Fibroblast of lung (primary cell): ENCODE measurements around the gene ICAM2. TPM values are rescaled to one million over a fixed set of nuclear protein-coding genes. Genes with fewer than 3 reads are reported as not detected.

Experiments
- DNase-seq, 2 donors: peaks; one replicate each; pipeline versions ENCODE4 v3.0.0 to v3.0.0-alpha.2; 2010; ENCODE audit warnings: low read depth in 2 of 2
- H2AFZ ChIP-seq: 2 replicates; pipeline ENCODE4 v1.5.1; 2012; ENCODE audit warnings: low read length, control low read depth, inconsistent platforms
- H3K27ac ChIP-seq: 2 replicates; pipeline ENCODE4 v1.5.1; 2011; ENCODE audit warnings: low read length, control low read depth; ENCODE audit not compliant: insufficient read depth
- H3K27me3 ChIP-seq: 2 replicates; pipeline ENCODE4 v1.5.1; 2011; ENCODE audit warnings: mild to moderate bottlenecking, low read length; ENCODE audit not compliant: control insufficient read depth, insufficient read depth
- H3K36me3 ChIP-seq: 2 replicates; pipeline ENCODE4 v1.5.1; 2011; ENCODE audit warnings: low read length; ENCODE audit not compliant: control insufficient read depth, insufficient read depth
- H3K4me1 ChIP-seq: 2 replicates; pipeline ENCODE4 v1.5.1; 2011; ENCODE audit warnings: low read length; ENCODE audit not compliant: control insufficient read depth, insufficient read depth; ENCODE audit errors: extremely low read depth
- H3K4me2 ChIP-seq: 2 replicates; pipeline ENCODE4 v1.5.1; 2011; ENCODE audit warnings: low read length, control low read depth; ENCODE audit not compliant: insufficient read depth; ENCODE audit errors: extremely low read depth
- H3K4me3 ChIP-seq, 4 experiments: fragments of 200-600 bp in 1 of 4; sonication (generic) in 1 of 4; replicated peaks in 1 of 4; 2 replicates each; pipeline ENCODE4 v1.5.1; 2011 to 2016; ENCODE audit warnings: low read length in 4 of 4, low read depth in 3 of 4, mild to moderate bottlenecking in 3 of 4, control low read depth in 2 of 4, inconsistent platforms in 1 of 4, mixed read lengths in 1 of 4; ENCODE audit not compliant: insufficient read depth in 1 of 4; ENCODE audit errors: control extremely low read depth in 1 of 4
- H3K79me2 ChIP-seq: 2 replicates; pipeline ENCODE4 v1.5.1; 2012; ENCODE audit warnings: mild to moderate bottlenecking, low read length, inconsistent platforms; ENCODE audit not compliant: control insufficient read depth, insufficient read depth
- H3K9ac ChIP-seq: 2 replicates; pipeline ENCODE4 v1.5.1; 2011; ENCODE audit warnings: mild to moderate bottlenecking, low read length, control low read depth; ENCODE audit not compliant: insufficient read depth
- H3K9me3 ChIP-seq: 2 replicates; pipeline ENCODE4 v1.5.1; 2012; ENCODE audit warnings: low read depth, low read length; ENCODE audit not compliant: control insufficient read depth, insufficient read depth
- H4K20me1 ChIP-seq: 2 replicates; pipeline ENCODE4 v1.5.1; 2011; ENCODE audit warnings: low read length; ENCODE audit not compliant: control insufficient read depth, insufficient read depth; ENCODE audit errors: extremely low read depth
- EZH2 ChIP-seq: IDR thresholded peaks from 2 replicates; pipeline ENCODE4 v1.5.1; 2012; ENCODE audit warnings: low read length, control low read depth, mild to moderate bottlenecking; ENCODE audit errors: missing control alignments
- polyA plus RNA-seq, 2 donors: library from polyadenylated mRNA; depleted of rRNA in 1 of 2; stranded (reverse) in 1 of 2; unstranded in 1 of 2; fragments of >200 nt; gene quantifications; 2 replicates each; pipeline ENCODE4 v1.2.1, GENCODE V29; 2011 to 2012; ENCODE audit warnings: missing spikeins in 1 of 2
- total RNA-seq: library from RNA; depleted of rRNA; stranded (reverse); fragments of >200 nt; gene quantifications from 2 replicates; pipeline ENCODE4 v1.2.1, GENCODE V29; 2014
- TF ChIP-seq, protein P1 (sequence below), 2 donors: IDR thresholded peaks in 1 of 2; conservative IDR thresholded peaks in 1 of 2; 1 replicate in 1 of 2; 2 replicates in 1 of 2; pipeline ENCODE4 v1.5.1; 2011 to 2012; ENCODE audit warnings: low read length in 2 of 2, control low read depth in 1 of 2, inconsistent platforms in 1 of 2, low read depth in 1 of 2, mild to moderate bottlenecking in 1 of 2

ICAM2 gene
- total and polyA plus RNA-seq, 2 donors (not counting 1 experiment from before 2014, with no cell fraction given), result 1.1 to 3.5 TPM

GRCh38 chr17:64055183-64056142 lies 35.0 kb upstream of the ICAM2 start:
- no peak overlapping the region for H3K4me2 ChIP-seq
- H3K27me3 ChIP-seq, result no peaks in the 10 kb centered on the region
- H3K4me3 ChIP-seq, result no peak overlapping the region
- H2AFZ ChIP-seq, result no peak overlapping the region
- H3K4me1 ChIP-seq, result no peaks in the 10 kb centered on the region
- H3K27ac ChIP-seq, result no peak overlapping the region
- no peaks in the 10 kb centered on the region for H3K9me3 ChIP-seq
- no peak overlapping the region for H3K9ac ChIP-seq
- H4K20me1 ChIP-seq, result no peaks in the 10 kb centered on the region
- DNase-seq, result no peak
- TF ChIP-seq, protein P1, sequence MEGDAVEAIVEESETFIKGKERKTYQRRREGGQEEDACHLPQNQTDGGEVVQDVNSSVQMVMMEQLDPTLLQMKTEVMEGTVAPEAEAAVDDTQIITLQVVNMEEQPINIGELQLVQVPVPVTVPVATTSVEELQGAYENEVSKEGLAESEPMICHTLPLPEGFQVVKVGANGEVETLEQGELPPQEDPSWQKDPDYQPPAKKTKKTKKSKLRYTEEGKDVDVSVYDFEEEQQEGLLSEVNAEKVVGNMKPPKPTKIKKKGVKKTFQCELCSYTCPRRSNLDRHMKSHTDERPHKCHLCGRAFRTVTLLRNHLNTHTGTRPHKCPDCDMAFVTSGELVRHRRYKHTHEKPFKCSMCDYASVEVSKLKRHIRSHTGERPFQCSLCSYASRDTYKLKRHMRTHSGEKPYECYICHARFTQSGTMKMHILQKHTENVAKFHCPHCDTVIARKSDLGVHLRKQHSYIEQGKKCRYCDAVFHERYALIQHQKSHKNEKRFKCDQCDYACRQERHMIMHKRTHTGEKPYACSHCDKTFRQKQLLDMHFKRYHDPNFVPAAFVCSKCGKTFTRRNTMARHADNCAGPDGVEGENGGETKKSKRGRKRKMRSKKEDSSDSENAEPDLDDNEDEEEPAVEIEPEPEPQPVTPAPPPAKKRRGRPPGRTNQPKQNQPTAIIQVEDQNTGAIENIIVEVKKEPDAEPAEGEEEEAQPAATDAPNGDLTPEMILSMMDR (conservative IDR thresholded peaks at IDR 0.05 in 1 of 2, IDR thresholded peaks at IDR 0.05 in 1 of 2; ENCODE audit: low read depth in 1 of 2, low read length in 2 of 2), result no peak
- no peak for TF ChIP-seq EZH2
- no peaks in the 10 kb centered on the region for H3K79me2 ChIP-seq
- no peaks in the 10 kb centered on the region for H3K36me3 ChIP-seq

- Histone ChIP-seq H3K36me3 (peaks cover 2% of the 10 kb centered on the region), H4K20me1 (no peaks in the 10 kb centered on the region), H3K27ac (no peak overlapping the region), H3K4me3 (no peak overlapping the region), H3K79me2 (no peaks in the 10 kb centered on the region), H3K9ac (no peak overlapping the region), H2AFZ (no peak overlapping the region), H3K4me1 (no peaks in the 10 kb centered on the region), H3K27me3 (no peaks in the 10 kb centered on the region), H3K9me3 (no peaks in the 10 kb centered on the region), H3K4me2 (no peak overlapping the region)
- no peak for TF ChIP-seq EZH2
- TF ChIP-seq, protein P1 (conservative IDR thresholded peaks at IDR 0.05 in 1 of 2, IDR thresholded peaks at IDR 0.05 in 1 of 2; ENCODE audit: low read depth in 1 of 2, low read length in 2 of 2), result no peak
- DNase-seq, result no peak
Measured at GRCh38 chr17:64054304-64054703, 33.9 kb upstream of the ICAM2 start.

DNA sequence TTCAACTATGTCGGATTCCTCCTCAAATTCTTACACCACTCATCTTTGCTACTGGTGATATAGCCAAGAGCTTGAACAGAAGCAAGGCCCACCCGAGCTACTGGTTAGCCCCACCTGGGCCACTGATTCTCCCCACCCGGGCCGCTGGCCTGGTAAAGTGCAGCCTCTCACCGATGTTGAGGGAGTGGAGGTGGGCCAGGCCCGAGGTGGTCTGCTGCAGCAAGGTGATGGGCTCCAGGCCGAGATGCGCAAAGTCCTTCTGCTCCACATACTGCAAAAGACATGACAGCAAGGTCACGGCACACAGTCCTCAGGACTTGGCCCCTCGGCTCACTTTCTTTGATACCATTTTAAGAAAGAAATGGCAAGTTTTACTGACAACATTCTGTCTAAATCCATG lies 32.7 kb upstream of the ICAM2 start:
- H4K20me1 ChIP-seq, result no peaks in the 10 kb centered on the region
- H3K4me1 ChIP-seq, result no peaks in the 10 kb centered on the region
- no peaks in the 10 kb centered on the region for H3K79me2 ChIP-seq
- no peak for DNase-seq
- no peaks in the 10 kb centered on the region for H3K9me3 ChIP-seq
- H3K36me3 ChIP-seq, result peaks cover 2% of the 10 kb centered on the region
- H3K27me3 ChIP-seq, result no peaks in the 10 kb centered on the region
- H2AFZ ChIP-seq, result no peak overlapping the region
- no peak overlapping the region for H3K4me2 ChIP-seq
- no peak for TF ChIP-seq EZH2
- TF ChIP-seq, protein P1 (conservative IDR thresholded peaks at IDR 0.05 in 1 of 2, IDR thresholded peaks at IDR 0.05 in 1 of 2; ENCODE audit: low read depth in 1 of 2, low read length in 2 of 2), result no peak
- no peak overlapping the region for H3K9ac ChIP-seq
- H3K4me3 ChIP-seq, result no peak overlapping the region
- no peak overlapping the region for H3K27ac ChIP-seq
